WTC11 (cell line): Measurements from ENCODE around the gene BAIAP2L2. TPM values are rescaled to one million over a fixed set of nuclear protein-coding genes. Genes with fewer than 3 reads are reported as not detected.

Experiments
- ATAC-seq: fragments of 200-7000 bp; cut with Tn5 transposase; 2 replicates; pipeline ENCODE4 v1.10.0; 2021; ENCODE audit warnings: mild to moderate bottlenecking, moderate library complexity
- CTCF ChIA-PET: fragments of 300-600 bp; sonication (Branson Sonifier 250); formaldehyde crosslinking; loops from one replicate; lab custom pipeline; 2021; ENCODE audit warnings: antibody characterized with exemption; lab: Charles Lee
- POLR2A ChIA-PET: fragments of 350-600 bp; sonication (Branson Sonifier 250); formaldehyde crosslinking; loops from one replicate; lab custom pipeline; 2021; ENCODE audit warnings: antibody characterized with exemption; lab: Charles Lee
- DNase-seq: peaks from one replicate; pipeline ENCODE4 v3.0.0; 2021; ENCODE audit warnings: low spot score
- H3K27ac Mint-ChIP-seq: 2 replicates; pipeline ENCODE4 v1.8.0; 2021; ENCODE audit warnings: mixed read lengths
- H3K27me3 Mint-ChIP-seq: 2 replicates; pipeline ENCODE4 v1.8.0; 2021; ENCODE audit warnings: low read depth, mild to moderate bottlenecking, moderate library complexity, mixed read lengths
- H3K36me3 Mint-ChIP-seq: 2 replicates; pipeline ENCODE4 v1.8.0; 2021; ENCODE audit warnings: mixed read lengths
- H3K4me1 Mint-ChIP-seq: 2 replicates; pipeline ENCODE4 v1.8.0; 2022; ENCODE audit warnings: mixed read lengths
- H3K4me3 Mint-ChIP-seq: 2 replicates; pipeline ENCODE4 v1.8.0; 2021; ENCODE audit warnings: mild to moderate bottlenecking, moderate library complexity, mixed read lengths
- H3K9me3 Mint-ChIP-seq: 2 replicates; pipeline ENCODE4 v1.8.0; 2021; ENCODE audit warnings: mixed read lengths
- ATF6 ChIP-seq: sonication (generic); formaldehyde crosslinking; IDR thresholded peaks from 2 replicates; pipeline ENCODE4 v1.8.1; 2023; ENCODE audit warnings: mild to moderate bottlenecking, missing genetic modification reagents
- E2F1 ChIP-seq: sonication (generic); formaldehyde crosslinking; IDR thresholded peaks from 2 replicates; pipeline ENCODE4 v1.8.0; 2022; ENCODE audit warnings: mild to moderate bottlenecking, missing genetic modification reagents
- EMX1 ChIP-seq: fragments of 250-450 bp; sonication (Bioruptor Pico); IDR thresholded peaks from 2 replicates; pipeline ENCODE4 v1.8.0; 2021; ENCODE audit warnings: mild to moderate bottlenecking
- ERG ChIP-seq: fragments of 250-450 bp; sonication (Bioruptor Pico); IDR thresholded peaks from 2 replicates; pipeline ENCODE4 v1.8.0; 2021; ENCODE audit warnings: mild to moderate bottlenecking
- ETV6 ChIP-seq: sonication (generic); formaldehyde crosslinking; IDR thresholded peaks from 2 replicates; pipeline ENCODE4 v1.8.1; 2022; ENCODE audit warnings: mild to moderate bottlenecking, missing genetic modification reagents
- IRF2 ChIP-seq: sonication (generic); formaldehyde crosslinking; IDR thresholded peaks from 2 replicates; pipeline ENCODE4 v1.8.0; 2022; ENCODE audit warnings: low read depth, missing genetic modification reagents, borderline replicate concordance
- KAT7 ChIP-seq: sonication (generic); formaldehyde crosslinking; IDR thresholded peaks from 2 replicates; pipeline ENCODE4 v1.8.1; 2023; ENCODE audit warnings: missing genetic modification reagents, mild to moderate bottlenecking, borderline replicate concordance
- MAX ChIP-seq: sonication (generic); formaldehyde crosslinking; IDR thresholded peaks from 2 replicates; pipeline ENCODE4 v1.8.0; 2022; ENCODE audit warnings: mild to moderate bottlenecking, missing genetic modification reagents
- PRDM15 ChIP-seq: sonication (generic); formaldehyde crosslinking; IDR thresholded peaks from 2 replicates; pipeline ENCODE4 v1.8.0; 2022; ENCODE audit warnings: missing genetic modification reagents
- SMAD4 ChIP-seq: sonication (generic); formaldehyde crosslinking; IDR thresholded peaks from 2 replicates; pipeline ENCODE4 v1.8.0; 2022; ENCODE audit warnings: mild to moderate bottlenecking, missing genetic modification reagents
- TEAD4 ChIP-seq: sonication (generic); formaldehyde crosslinking; IDR thresholded peaks from 2 replicates; pipeline ENCODE4 v1.8.0; 2022; ENCODE audit warnings: mild to moderate bottlenecking, missing genetic modification reagents
- USF1 ChIP-seq: sonication (generic); formaldehyde crosslinking; IDR thresholded peaks from 2 replicates; pipeline ENCODE4 v1.8.0; 2022; ENCODE audit warnings: mild to moderate bottlenecking, missing genetic modification reagents
- USF2 ChIP-seq: sonication (generic); formaldehyde crosslinking; IDR thresholded peaks from 2 replicates; pipeline ENCODE4 v1.8.1; 2023; ENCODE audit warnings: mild to moderate bottlenecking, missing genetic modification reagents, moderate library complexity
- ZNF416 ChIP-seq: fragments of 250-450 bp; sonication (Bioruptor Pico); IDR thresholded peaks from 2 replicates; pipeline ENCODE4 v1.9.0; 2021; ENCODE audit warnings: mild to moderate bottlenecking, inconsistent platforms
- ZNF512 ChIP-seq: sonication (generic); formaldehyde crosslinking; IDR thresholded peaks from 2 replicates; pipeline ENCODE4 v1.8.1; 2022; ENCODE audit warnings: missing genetic modification reagents, borderline replicate concordance
- ZNF532 ChIP-seq: fragments of 250-450 bp; sonication (Bioruptor Pico); IDR thresholded peaks from 2 replicates; pipeline ENCODE4 v1.9.0; 2021; ENCODE audit warnings: mild to moderate bottlenecking, borderline replicate concordance
- total RNA-seq: library from RNA; stranded (reverse); gene quantifications from 3 replicates; pipeline ENCODE4 v1.2.3, GENCODE V29; 2021

Gene BAIAP2L2
- total RNA-seq, 1 experiment from 2014 or later = 3.0 TPM

- Mint-ChIP-seq H3K4me3 (no peak overlapping the region), H3K27me3 (no peaks in the 10 kb centered on the region; the same call in 1 of the 2 replicates), H3K36me3 (no peaks in the 10 kb centered on the region), H3K9me3 (no peaks in the 10 kb centered on the region), H3K4me1 (peaks cover 4% of the 10 kb centered on the region), H3K27ac (no peak overlapping the region; the same call in 1 of the 2 replicates)
- POLR2A ChIA-PET = interaction anchor here (0.5 to 1.0 kb wide), 3 partner anchors 9 to 158 kb away, joined by 3 read pairs; no protein-coding TSS in a partner anchor
- no peak for DNase-seq
- ATAC-seq = no peak
- TF ChIP-seq ETV6 (no peak), TEAD4 (no peak), USF1 (no peak), KAT7 (no peak), PRDM15 (no peak), USF2 (no peak), IRF2 (CRISPR knock-in tag) (no peak), ERG (CRISPR knock-in tag) (no peak)
- CTCF ChIA-PET = interaction anchor here (0.9 to 11.1 kb wide), 6 partner anchors 6 to 136 kb away, joined by 3 to 222 read pairs (median 4); no protein-coding TSS in a partner anchor
These were observed 3.5 kb downstream of the BAIAP2L2 start for GRCh38 chr22:38106814-38107578.

- Mint-ChIP-seq H3K27me3 (0 out of 2 replicates have a peak, but pooled peaks cover 2% of the 10 kb centered on the region), H3K9me3 (no peaks in the 10 kb centered on the region), H3K27ac (peak overlapping the region; percentile 90; the same call in 1 of the 2 replicates), H3K4me3 (no peak overlapping the region), H3K4me1 (no peaks in the 10 kb centered on the region), H3K36me3 (no peaks in the 10 kb centered on the region)
- POLR2A ChIA-PET = interaction anchor here (0.7 kb wide), 3 partner anchors 41 to 83 kb away, joined by 3 to 6 read pairs (median 4); no protein-coding TSS in a partner anchor
- peak; percentile 62 for DNase-seq
- ATAC-seq = peak; percentile 86
- CTCF ChIA-PET = interaction anchor here (0.6 to 9.9 kb wide), 29 partner anchors 8 to 166 kb away, joined by 3 to 222 read pairs (median 5); partner anchors contain the start of genes BAIAP2L2, PICK1, PLA2G6 and SLC16A8
- TF ChIP-seq ZNF532 (no peak), ZNF512 (no peak), E2F1 (CRISPR knock-in tag) (no peak), SMAD4 (CRISPR knock-in tag) (no peak), EMX1 (CRISPR knock-in tag) (no peak), MAX (CRISPR knock-in tag) (no peak), ZNF416 (no peak), ATF6 (CRISPR knock-in tag) (no peak)
These were observed 6.4 kb downstream of the BAIAP2L2 start for GRCh38 chr22:38104084-38104483.
